ENCODE results near the gene PRH2.

The PRH2 gene

GRCh38 chr12:10965476-10965875 lies 36.4 kb downstream of the PRH2 start:
- no peak for DNase-seq

- DNase-seq, result no peak
Measured at GRCh38 chr12:10966314-10966713, 37.3 kb downstream of the PRH2 start.

GRCh38 chr12:10967409-10967808 lies 38.4 kb downstream of the PRH2 start:
- no peak for DNase-seq

GRCh38 chr12:10968765-10969456 lies 39.9 kb downstream of the PRH2 start:
- DNase-seq, result no peak

- DNase-seq, result no peak
Measured at GRCh38 chr12:10974965-10975364, 45.9 kb downstream of the PRH2 start.

- no peak for DNase-seq
Measured at GRCh38 chr12:10982244-10982643, 53.2 kb downstream of the PRH2 start.

All from inflammatory macrophage treated with lipopolysaccharide for 1 hour (primary cell).